Measurements from ENCODE around the gene IGF2R.

GRCh38 chr6:160048471-160048870 is 79.6 kb downstream of the IGF2R start:
- no peak for TF ChIP-seq POLR2A (IDR thresholded peaks at IDR 0.05)
- TF ChIP-seq CTCF (IDR thresholded peaks at IDR 0.05) = no peak
- TF ChIP-seq POLR2AphosphoS5 (IDR thresholded peaks at IDR 0.05) = no peak
